Erythroblast (primary cell): Measurements from ENCODE around the gene MTR.

Experiments used
- GATA1 ChIP-seq: IDR thresholded peaks from 2 replicates; pipeline ENCODE4 v1.6.1; 2011; ENCODE audit warnings: low read depth, mild to moderate bottlenecking, control low read depth, low read length, moderate library complexity
- POLR2A ChIP-seq: IDR thresholded peaks from 2 replicates; pipeline ENCODE4 v1.6.1; 2011; ENCODE audit warnings: mild to moderate bottlenecking, low read length

DNA sequence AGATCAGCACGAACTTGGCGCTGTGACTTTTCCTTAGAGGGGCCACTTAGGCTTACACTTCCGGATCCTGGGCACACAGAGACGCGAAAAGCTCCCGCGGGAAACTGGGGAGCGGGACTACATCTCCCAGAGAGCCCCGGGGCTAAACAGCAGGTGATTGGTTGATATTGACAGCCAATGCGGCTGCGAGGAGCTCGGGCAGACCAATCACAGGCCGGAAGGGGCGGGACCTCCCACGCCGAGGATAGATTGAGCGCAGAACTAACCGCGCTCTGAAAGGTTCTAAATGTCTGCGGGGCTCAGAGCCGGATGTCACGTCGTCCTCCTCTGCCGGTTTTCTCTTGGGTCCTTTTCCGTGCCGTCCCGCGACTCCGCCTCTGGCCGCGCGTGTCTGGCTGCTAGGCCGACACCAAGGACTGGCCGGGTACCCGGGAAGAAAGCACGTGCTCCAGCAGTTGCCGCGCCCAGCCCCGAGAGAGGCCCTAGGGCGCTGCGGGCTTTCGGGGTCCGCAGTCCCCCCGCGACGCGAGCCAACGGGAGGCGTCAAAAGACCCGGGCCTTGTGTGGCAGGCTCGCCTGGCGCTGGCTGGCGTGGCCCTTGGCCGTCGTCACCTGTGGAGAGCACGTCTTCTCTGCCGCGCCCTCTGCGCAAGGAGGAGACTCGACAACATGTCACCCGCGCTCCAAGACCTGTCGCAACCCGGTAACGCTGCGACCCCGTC, at the start of gene MTR:
- TF ChIP-seq POLR2A (peak; percentile 93), GATA1 (no peak)
